GM12878 (cell line): ENCODE results near the gene DGLUCY. TPM values are rescaled to one million over a fixed set of nuclear protein-coding genes. Genes with fewer than 3 reads are reported as not detected.

Experiments
- ATAC-seq: fragments of 200-7000 bp; cut with Tn5 transposase; 3 replicates; pipeline ENCODE4 v1.9.1; 2020; ENCODE audit warnings: mild to moderate bottlenecking, moderate library complexity
- BruUV-seq: library from RNA; stranded (reverse); fragments of 400-500 nt; replicated peaks from 2 replicates; lab custom pipeline; 2021; lab: Mats Ljungman, UMichigan
- CTCF ChIA-PET: fragments of 300-600 bp; sonication (Branson Sonifier 250); formaldehyde crosslinking; extraction: SDS; loops from one replicate; lab custom pipeline; 2021; ENCODE audit warnings: inconsistent platforms; lab: Yijun Ruan, JAX
- POLR2A ChIA-PET: fragments of 350-600 bp; formaldehyde crosslinking; extraction: SDS; loops from one replicate; lab custom pipeline; 2021; ENCODE audit warnings: inconsistent platforms; lab: Charles Lee
- RAD21 ChIA-PET: fragments of 300-600 bp; sonication (Branson Sonifier 250); formaldehyde crosslinking; loops from one replicate; lab custom pipeline; 2023; ENCODE audit warnings: antibody characterized with exemption; ENCODE audit not compliant: unreplicated experiment; lab: Charles Lee
- SMC1A ChIA-PET: fragments of 300-600 bp; sonication (Branson Sonifier 250); formaldehyde crosslinking; loops from one replicate; lab custom pipeline; 2023; ENCODE audit not compliant: unreplicated experiment, uncharacterized antibody; lab: Charles Lee
- DNase-seq: peaks from one replicate; pipeline ENCODE4 v3.0.0-alpha.2; 2011; ENCODE audit warnings: low read depth, low spot score
- FAIRE-seq: peaks from 3 replicates; lab custom pipeline; 2011; peaks lifted over from hg19 to GRCh38; lab: Jason Lieb, UNC
- H2AFZ ChIP-seq: 2 replicates; pipeline ENCODE4 v1.6.0; 2011; ENCODE audit warnings: low read depth, low read length, control low read depth; ENCODE audit not compliant: control insufficient read depth
- H3K27ac ChIP-seq: 2 replicates; pipeline ENCODE4 v1.5.1; 2011; ENCODE audit warnings: control low read depth; ENCODE audit not compliant: control insufficient read depth, insufficient read depth
- H3K27me3 ChIP-seq, 2 experiments: replicated peaks in 1 of 2; 2 replicates each; pipeline versions ENCODE4 v1.6.0 to v1.6.1; 2011; ENCODE audit warnings: low read length in 1 of 2; ENCODE audit not compliant: control insufficient read depth in 2 of 2, insufficient read depth in 2 of 2
- H3K36me3 ChIP-seq, 2 experiments: 2 replicates each; pipeline ENCODE4 v1.5.1; 2011; ENCODE audit warnings: low read length in 1 of 2; ENCODE audit not compliant: control insufficient read depth in 2 of 2, insufficient read depth in 2 of 2
- H3K4me1 ChIP-seq: 2 replicates; pipeline ENCODE4 v1.6.1; 2011; ENCODE audit warnings: mild to moderate bottlenecking, low read length, moderate library complexity, mixed read lengths; ENCODE audit not compliant: control insufficient read depth, insufficient read depth
- H3K4me2 ChIP-seq: 2 replicates; pipeline ENCODE4 v1.6.0; 2011; ENCODE audit warnings: control low read depth; ENCODE audit not compliant: control insufficient read depth, insufficient read depth
- H3K4me3 ChIP-seq: fragments of 200-600 bp; sonication (generic); 2 replicates; pipeline ENCODE4 v1.5.1; 2016
- H3K79me2 ChIP-seq: 2 replicates; pipeline ENCODE4 v1.6.0; 2011; ENCODE audit warnings: low read length; ENCODE audit not compliant: control insufficient read depth, insufficient read depth
- H3K9ac ChIP-seq: 2 replicates; pipeline ENCODE4 v1.8.0; 2011; ENCODE audit warnings: low read length, control low read depth, mixed read lengths; ENCODE audit not compliant: control insufficient read depth, insufficient read depth
- H3K9me3 ChIP-seq: replicated peaks from 3 replicates; pipeline ENCODE4 v1.5.1; 2011; ENCODE audit warnings: mild to moderate bottlenecking, low read length; ENCODE audit not compliant: control insufficient read depth, insufficient read depth
- H4K20me1 ChIP-seq: 2 replicates; pipeline ENCODE4 v1.6.0; 2011; ENCODE audit not compliant: control insufficient read depth, insufficient read depth
- CBX3 ChIP-seq: fragments of 200-600 bp; sonication (generic); IDR thresholded peaks from 2 replicates; pipeline ENCODE4 v1.6.1; 2016; ENCODE audit warnings: low read depth, borderline replicate concordance
- NR2C2 ChIP-seq: IDR thresholded peaks from 2 replicates; pipeline ENCODE4 v1.6.1; 2011; ENCODE audit warnings: borderline replicate concordance, low read depth; ENCODE audit not compliant: control insufficient read depth, insufficient read length
- POU2F2 ChIP-seq: IDR thresholded peaks from 3 replicates; pipeline ENCODE4 v1.6.1; 2011; ENCODE audit warnings: low read depth, mild to moderate bottlenecking, low read length, borderline replicate concordance
- RELA ChIP-seq: fragments of 450-650 bp; IDR thresholded peaks from 2 replicates; pipeline ENCODE4 v1.8.0; 2014; ENCODE audit warnings: borderline replicate concordance; ENCODE audit not compliant: partially characterized antibody
- TBL1XR1 ChIP-seq: IDR thresholded peaks from 2 replicates; pipeline ENCODE4 v1.6.1; 2012; ENCODE audit warnings: low read depth, low read length, improper control_type of control experiment
- ZNF274 ChIP-seq: IDR thresholded peaks from one replicate; pipeline ENCODE4 v1.8.0; 2011; ENCODE audit not compliant: insufficient read length, insufficient read depth
- WGBS: methylation state at CpG from one replicate; pipeline ENCODE4 v1.1.6; 2016; ENCODE audit warnings: low lambda C conversion rate; ENCODE audit not compliant: insufficient replicate concordance, insufficient coverage; ENCODE audit errors: missing lambda C conversion rate; 5-methylcytosine and 5-hydroxymethylcytosine counted together
- in situ Hi-C: fragments of 300-500 bp; cut with MboI; formaldehyde crosslinking; loops from 9 replicates; pipeline ENCODE4 v1.14.3; 2018; ENCODE audit warnings: mixed read lengths
- intact Hi-C: fragments of 100-400 bp; cut with micrococcal nuclease; formaldehyde crosslinking; loops from one replicate; pipeline ENCODE4 v1.14.2; 2022; ENCODE audit not compliant: unreplicated experiment
- polyA plus RNA-seq, 11 experiments: library from polyadenylated mRNA; depleted of rRNA in 4 of 11; unstranded in 6 of 11; stranded (reverse) in 5 of 11; fragments of >200 nt; fragmentation: Nextera tagmentation in 4 of 11; fragmentation: Illumina TruSeq in 1 of 11; extraction: Ambion mirVana in 4 of 11; extraction: Trizol in 1 of 11; gene quantifications; 1 replicate in 1 of 11; 2 replicates in 10 of 11; pipeline versions ENCODE4 v1.2.1 to v1.2.3, GENCODE V29; 2011 to 2016; ENCODE audit warnings: inconsistent platforms in 2 of 11, missing spikeins in 2 of 11, low read depth in 1 of 11
- total RNA-seq, 4 experiments: library from RNA; depleted of rRNA in 3 of 4; stranded (reverse); fragments of >200 nt in 3 of 4; fragmentation: Illumina TruSeq in 1 of 4; extraction: Trizol in 1 of 4; gene quantifications; 2 replicates each; pipeline versions ENCODE4 v1.2.1 to v1.2.3, GENCODE V29; 2013 to 2021
- TF ChIP-seq, protein P1 (sequence below): IDR thresholded peaks from 2 replicates; pipeline ENCODE4 v1.6.1; 2012; ENCODE audit warnings: improper control_type of control experiment, low read depth, low read length; ENCODE audit not compliant: insufficient replicate concordance

DGLUCY gene
- total and polyA plus RNA-seq, 10 of the 15 experiments (the other 5 are each of a cell fraction or from before 2014, with no cell fraction given), result 15.0 to 70.3 (median 55.1) TPM

DNA sequence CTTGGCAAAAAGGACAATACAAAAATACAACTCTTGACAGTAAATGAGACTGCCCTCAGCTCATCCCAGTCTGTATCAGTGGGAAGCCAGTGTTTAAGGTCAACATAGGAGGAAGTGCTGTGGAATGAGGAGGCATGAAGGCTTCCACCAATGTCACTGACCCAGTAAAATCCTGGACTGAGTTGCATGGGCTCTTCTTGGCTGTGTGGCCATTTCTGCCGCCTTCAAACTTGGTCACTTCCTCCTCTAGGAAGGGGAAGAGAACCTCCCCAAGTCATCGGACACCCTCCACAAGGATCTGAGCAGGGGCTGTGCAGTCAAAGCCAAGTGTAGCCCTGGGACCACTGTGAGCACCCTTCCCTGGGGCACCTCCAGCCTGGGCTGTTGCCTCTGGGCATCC, 118.7 kb downstream of the DGLUCY start:
- FAIRE-seq (no peak), ATAC-seq (no peak), DNase-seq (no peak)
- Histone ChIP-seq H2AFZ (no peak overlapping the region), H3K9ac (no peak overlapping the region), H3K4me3 (no peak overlapping the region), H3K4me2 (no peak overlapping the region), H3K27me3 (no peaks in the 10 kb centered on the region), H3K9me3 (peaks cover 10% of the 10 kb centered on the region), H3K79me2 (no peaks in the 10 kb centered on the region; the same call in 1 of the 2 replicates), H3K36me3 (peaks cover 0 to 8% of the 10 kb centered on the region in 2 experiments; a peak in 2 of 4 replicates), H4K20me1 (no peaks in the 10 kb centered on the region), H3K27ac (no peak overlapping the region), H3K4me1 (peaks cover 38% of the 10 kb centered on the region)
- TF ChIP-seq ZNF274, result no peak
- no peak for TF ChIP-seq NR2C2
- no peak for TF ChIP-seq CBX3
- no peak for TF ChIP-seq RELA
- TF ChIP-seq, protein P1, sequence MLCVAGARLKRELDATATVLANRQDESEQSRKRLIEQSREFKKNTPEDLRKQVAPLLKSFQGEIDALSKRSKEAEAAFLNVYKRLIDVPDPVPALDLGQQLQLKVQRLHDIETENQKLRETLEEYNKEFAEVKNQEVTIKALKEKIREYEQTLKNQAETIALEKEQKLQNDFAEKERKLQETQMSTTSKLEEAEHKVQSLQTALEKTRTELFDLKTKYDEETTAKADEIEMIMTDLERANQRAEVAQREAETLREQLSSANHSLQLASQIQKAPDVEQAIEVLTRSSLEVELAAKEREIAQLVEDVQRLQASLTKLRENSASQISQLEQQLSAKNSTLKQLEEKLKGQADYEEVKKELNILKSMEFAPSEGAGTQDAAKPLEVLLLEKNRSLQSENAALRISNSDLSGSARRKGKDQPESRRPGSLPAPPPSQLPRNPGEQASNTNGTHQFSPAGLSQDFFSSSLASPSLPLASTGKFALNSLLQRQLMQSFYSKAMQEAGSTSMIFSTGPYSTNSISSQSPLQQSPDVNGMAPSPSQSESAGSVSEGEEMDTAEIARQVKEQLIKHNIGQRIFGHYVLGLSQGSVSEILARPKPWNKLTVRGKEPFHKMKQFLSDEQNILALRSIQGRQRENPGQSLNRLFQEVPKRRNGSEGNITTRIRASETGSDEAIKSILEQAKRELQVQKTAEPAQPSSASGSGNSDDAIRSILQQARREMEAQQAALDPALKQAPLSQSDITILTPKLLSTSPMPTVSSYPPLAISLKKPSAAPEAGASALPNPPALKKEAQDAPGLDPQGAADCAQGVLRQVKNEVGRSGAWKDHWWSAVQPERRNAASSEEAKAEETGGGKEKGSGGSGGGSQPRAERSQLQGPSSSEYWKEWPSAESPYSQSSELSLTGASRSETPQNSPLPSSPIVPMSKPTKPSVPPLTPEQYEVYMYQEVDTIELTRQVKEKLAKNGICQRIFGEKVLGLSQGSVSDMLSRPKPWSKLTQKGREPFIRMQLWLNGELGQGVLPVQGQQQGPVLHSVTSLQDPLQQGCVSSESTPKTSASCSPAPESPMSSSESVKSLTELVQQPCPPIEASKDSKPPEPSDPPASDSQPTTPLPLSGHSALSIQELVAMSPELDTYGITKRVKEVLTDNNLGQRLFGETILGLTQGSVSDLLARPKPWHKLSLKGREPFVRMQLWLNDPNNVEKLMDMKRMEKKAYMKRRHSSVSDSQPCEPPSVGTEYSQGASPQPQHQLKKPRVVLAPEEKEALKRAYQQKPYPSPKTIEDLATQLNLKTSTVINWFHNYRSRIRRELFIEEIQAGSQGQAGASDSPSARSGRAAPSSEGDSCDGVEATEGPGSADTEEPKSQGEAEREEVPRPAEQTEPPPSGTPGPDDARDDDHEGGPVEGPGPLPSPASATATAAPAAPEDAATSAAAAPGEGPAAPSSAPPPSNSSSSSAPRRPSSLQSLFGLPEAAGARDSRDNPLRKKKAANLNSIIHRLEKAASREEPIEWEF, result no peak
- TF ChIP-seq TBL1XR1, result no peak
- no peak for TF ChIP-seq POU2F2
- CTCF ChIA-PET, result no interaction called here
- RAD21 ChIA-PET, result no interaction called here
- 98% methylated on average over 2 of the region's 2 CpGs for WGBS
- intact Hi-C loops (no loop called here), in situ Hi-C loops (no loop called here)
- POLR2A ChIA-PET, result no interaction called here
- BruUV-seq, result no TSS peak
- SMC1A ChIA-PET, result interaction anchor here (1.5 kb wide), 1 partner anchor 17 kb away, joined by 3 read pairs; no protein-coding TSS in a partner anchor
